Measurements from ENCODE around the gene USP25. TPM values are rescaled to one million over a fixed set of nuclear protein-coding genes. Genes with fewer than 3 reads are reported as not detected.
A peak's percentile ranks its signal among the peaks of the same experiment; 100 is the strongest.

USP25 gene
- 100 to 1,000 TPM in 1 of 4 donors, 10 to 100 TPM in 3; 37.4 to 107 (median 69.2) TPM for total RNA-seq

GRCh38 chr21:15729674-15730483 is at the start of gene USP25:
USP25 (plus strand) TSS chr21:15729982; CDS start chr21:15730394, 412 bp downstream.
- Histone ChIP-seq H3K36me3 (no peaks in the 10 kb centered on the region), H3K27me3 (no peaks in the 10 kb centered on the region), H3K4me3 (peak within 1 kb of the TSS; percentile 74 to 88 (median 84)), H3K27ac (peak within 1 kb of the TSS; percentile 96 to 99 (median 96)), H3K4me1 (peaks cover 5 to 41% (median 22%) of the 10 kb centered on the region in 4 donors), H3K9me3 (no peaks in the 10 kb centered on the region)
- intact Hi-C loops (cut with DNase I; ENCODE audit: low total_unique reads) = loop anchor here (10.0 kb wide), 1 partner anchor 1345 kb away; the partner anchor contains the start of gene HSPA13
- DNase-seq = peak; percentile 95
- WGBS, 2 donors (ENCODE audit: low coverage in 1 of 2) = 0% methylated on average over 38 of the region's 123 CpGs; no CpG with 5 or more reads in 1 of the 2 donors
- TF ChIP-seq EP300 (IDR thresholded peaks at IDR 0.05; ENCODE audit: low read depth) (no peak), CTCF (IDR thresholded peaks at IDR 0.05) (no peak), POLR2A (IDR thresholded peaks at IDR 0.05) (peak; percentile 68), POLR2AphosphoS5 (IDR thresholded peaks at IDR 0.05) (peak; percentile 89 to 96 (median 95))
- in situ Hi-C loops (cut with MboI; ENCODE audit: low pct_ligation_motif_present in 1 of 4, low pct_unique_long_range_greater_than_20kb in 1 of 4, low sequenced_read_pairs in 3 of 4) = loop anchor here in 1 of 4 donors (25.0 kb wide), 1 partner anchor 668 kb away; the partner anchor contains the start of gene NRIP1

- intact Hi-C loops (cut with DNase I; ENCODE audit: low total_unique reads) = no loop called here
These were observed 47.4 kb upstream of the USP25 start for GRCh38 chr21:15682186-15682895.

GRCh38 chr21:15682977-15683376 is 46.8 kb upstream of the USP25 start:
- no peak for DNase-seq
- no peaks in the 10 kb centered on the region for H3K36me3 ChIP-seq
- no peaks in the 10 kb centered on the region for H3K27me3 ChIP-seq
- intact Hi-C loops (cut with DNase I; ENCODE audit: low total_unique reads) = no loop called here
- TF ChIP-seq CTCF (IDR thresholded peaks at IDR 0.05) (no peak), POLR2A (IDR thresholded peaks at IDR 0.05) (no peak), POLR2AphosphoS5 (IDR thresholded peaks at IDR 0.05) (no peak), EP300 (IDR thresholded peaks at IDR 0.05; ENCODE audit: low read depth) (no peak)
- H3K4me3 ChIP-seq = no peak overlapping the region
- peaks cover 0 to 3% (median 0%) of the 10 kb centered on the region in 4 donors for H3K4me1 ChIP-seq
- H3K27ac ChIP-seq = no peak overlapping the region
- in situ Hi-C loops (cut with MboI; ENCODE audit: low pct_ligation_motif_present in 1 of 4, low pct_unique_long_range_greater_than_20kb in 1 of 4, low sequenced_read_pairs in 3 of 4) = no loop called here
- 36 to 39% methylated on average over 2 of the region's 2 CpGs for WGBS, 2 donors (ENCODE audit: low coverage in 1 of 2)
- no peaks in the 10 kb centered on the region for H3K9me3 ChIP-seq

More at GRCh38 chr21:15682186-15682895, 47.4 kb upstream of the USP25 start:
- no peak for DNase-seq
- Histone ChIP-seq H3K4me1 (peaks cover 0 to 3% (median 0%) of the 10 kb centered on the region in 4 donors), H3K36me3 (no peaks in the 10 kb centered on the region), H3K27ac (no peak overlapping the region), H3K4me3 (no peak overlapping the region), H3K9me3 (no peaks in the 10 kb centered on the region), H3K27me3 (no peaks in the 10 kb centered on the region)
- 67 to 68% methylated on average over 6 of the region's 6 CpGs for WGBS, 2 donors (ENCODE audit: low coverage in 1 of 2)
- TF ChIP-seq CTCF (IDR thresholded peaks at IDR 0.05) = no peak
- in situ Hi-C loops (cut with MboI; ENCODE audit: low pct_ligation_motif_present in 1 of 4, low pct_unique_long_range_greater_than_20kb in 1 of 4, low sequenced_read_pairs in 3 of 4) = no loop called here

GRCh38 chr21:15686506-15686905 is 43.3 kb upstream of the USP25 start:
- 76 to 100% methylated on average over 1 of the region's 1 CpG for WGBS, 2 donors (ENCODE audit: low coverage in 1 of 2)
- DNase-seq = no peak

More at GRCh38 chr21:15686506-15686905, 43.3 kb upstream of the USP25 start:
- Histone ChIP-seq H3K4me3 (no peak overlapping the region), H3K9me3 (no peaks in the 10 kb centered on the region), H3K4me1 (peaks cover 0 to 3% (median 0%) of the 10 kb centered on the region in 4 donors), H3K36me3 (no peaks in the 10 kb centered on the region), H3K27ac (no peak overlapping the region), H3K27me3 (no peaks in the 10 kb centered on the region)
- intact Hi-C loops (cut with DNase I; ENCODE audit: low total_unique reads) = no loop called here
- in situ Hi-C loops (cut with MboI; ENCODE audit: low pct_ligation_motif_present in 1 of 4, low pct_unique_long_range_greater_than_20kb in 1 of 4, low sequenced_read_pairs in 3 of 4) = no loop called here
- no peak for TF ChIP-seq CTCF (IDR thresholded peaks at IDR 0.05)
- TF ChIP-seq POLR2A (IDR thresholded peaks at IDR 0.05) = no peak
- no peak for TF ChIP-seq EP300 (IDR thresholded peaks at IDR 0.05; ENCODE audit: low read depth)
- TF ChIP-seq POLR2AphosphoS5 (IDR thresholded peaks at IDR 0.05) = no peak
